Neural progenitor cell (in vitro differentiated cells): ENCODE data around the gene MMP28.

Source experiments
- EZH2 ChIP-seq: fragments of 200-600 bp; sonication (generic); IDR thresholded peaks from 2 replicates; pipeline ENCODE4 v1.6.1; 2017; ENCODE audit warnings: antibody characterized with exemption, mild to moderate bottlenecking, moderate library complexity
- TF ChIP-seq, protein P1 (sequence below): fragments of 200-600 bp; sonication (generic); IDR thresholded peaks from 2 replicates; pipeline ENCODE4 v1.5.1; 2017; ENCODE audit warnings: antibody characterized with exemption, mild to moderate bottlenecking

DNA sequence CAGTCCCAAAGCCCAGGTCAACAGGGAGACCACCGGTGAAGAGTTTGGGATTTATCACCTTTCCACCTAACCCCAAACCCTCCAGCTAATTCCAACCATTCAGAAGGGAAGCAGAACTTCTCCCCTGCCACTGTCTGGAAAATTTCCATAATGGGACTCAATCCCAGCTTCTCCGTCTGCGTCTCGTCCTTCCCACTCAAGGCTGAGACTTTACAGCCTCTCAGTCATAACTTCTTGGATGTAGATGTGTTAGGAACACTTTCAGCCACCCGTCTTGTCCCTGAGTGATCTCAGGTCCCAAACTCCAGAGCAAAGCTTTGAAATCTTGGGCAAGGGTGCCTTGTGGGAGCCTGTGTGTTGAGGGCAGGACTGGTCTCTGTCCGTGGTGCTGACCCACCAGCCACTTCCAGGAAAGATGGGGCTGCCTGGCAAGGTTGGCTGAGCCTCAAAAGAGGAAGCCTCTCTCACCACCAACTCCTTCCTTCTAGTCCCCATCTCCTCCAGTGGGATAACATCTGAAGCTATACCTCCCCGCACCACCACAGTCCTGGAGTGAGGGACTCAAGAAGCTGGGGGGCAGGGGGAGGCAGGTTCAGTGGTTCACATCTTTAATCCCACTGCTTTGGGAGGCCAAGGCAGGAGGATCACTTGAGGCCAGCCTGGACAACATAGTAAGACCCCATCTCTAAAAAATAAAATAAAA is 51.7 kb downstream of the MMP28 start:
- TF ChIP-seq, protein P1, sequence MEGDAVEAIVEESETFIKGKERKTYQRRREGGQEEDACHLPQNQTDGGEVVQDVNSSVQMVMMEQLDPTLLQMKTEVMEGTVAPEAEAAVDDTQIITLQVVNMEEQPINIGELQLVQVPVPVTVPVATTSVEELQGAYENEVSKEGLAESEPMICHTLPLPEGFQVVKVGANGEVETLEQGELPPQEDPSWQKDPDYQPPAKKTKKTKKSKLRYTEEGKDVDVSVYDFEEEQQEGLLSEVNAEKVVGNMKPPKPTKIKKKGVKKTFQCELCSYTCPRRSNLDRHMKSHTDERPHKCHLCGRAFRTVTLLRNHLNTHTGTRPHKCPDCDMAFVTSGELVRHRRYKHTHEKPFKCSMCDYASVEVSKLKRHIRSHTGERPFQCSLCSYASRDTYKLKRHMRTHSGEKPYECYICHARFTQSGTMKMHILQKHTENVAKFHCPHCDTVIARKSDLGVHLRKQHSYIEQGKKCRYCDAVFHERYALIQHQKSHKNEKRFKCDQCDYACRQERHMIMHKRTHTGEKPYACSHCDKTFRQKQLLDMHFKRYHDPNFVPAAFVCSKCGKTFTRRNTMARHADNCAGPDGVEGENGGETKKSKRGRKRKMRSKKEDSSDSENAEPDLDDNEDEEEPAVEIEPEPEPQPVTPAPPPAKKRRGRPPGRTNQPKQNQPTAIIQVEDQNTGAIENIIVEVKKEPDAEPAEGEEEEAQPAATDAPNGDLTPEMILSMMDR, result no peak
- no peak for TF ChIP-seq EZH2
